Gastrocnemius medialis (tissue), 4 donors: ENCODE results near the gene PSMD1.

Experiments
- POLR2A ChIP-seq, 2 donors: fragments of 450-650 bp; IDR thresholded peaks; one replicate each; pipeline ENCODE4 v1.6.1; 2017; ENCODE audit warnings: antibody characterized with exemption in 2 of 2, mild to moderate bottlenecking in 2 of 2, moderate library complexity in 2 of 2
- TF ChIP-seq, protein P1 (sequence below), 5 experiments: fragments of 450-650 bp in 3 of 5; fragments of 200-600 bp in 2 of 5; sonication (generic) in 2 of 5; IDR thresholded peaks in 4 of 5; conservative IDR thresholded peaks in 1 of 5; 1 replicate in 4 of 5; 2 replicates in 1 of 5; pipeline ENCODE4 v1.5.1; 2016 to 2019; ENCODE audit warnings: antibody characterized with exemption in 5 of 5, mild to moderate bottlenecking in 3 of 5, moderate library complexity in 3 of 5

GRCh38 chr2:231193216-231193615, 136.5 kb downstream of the PSMD1 start:
- TF ChIP-seq, protein P1, sequence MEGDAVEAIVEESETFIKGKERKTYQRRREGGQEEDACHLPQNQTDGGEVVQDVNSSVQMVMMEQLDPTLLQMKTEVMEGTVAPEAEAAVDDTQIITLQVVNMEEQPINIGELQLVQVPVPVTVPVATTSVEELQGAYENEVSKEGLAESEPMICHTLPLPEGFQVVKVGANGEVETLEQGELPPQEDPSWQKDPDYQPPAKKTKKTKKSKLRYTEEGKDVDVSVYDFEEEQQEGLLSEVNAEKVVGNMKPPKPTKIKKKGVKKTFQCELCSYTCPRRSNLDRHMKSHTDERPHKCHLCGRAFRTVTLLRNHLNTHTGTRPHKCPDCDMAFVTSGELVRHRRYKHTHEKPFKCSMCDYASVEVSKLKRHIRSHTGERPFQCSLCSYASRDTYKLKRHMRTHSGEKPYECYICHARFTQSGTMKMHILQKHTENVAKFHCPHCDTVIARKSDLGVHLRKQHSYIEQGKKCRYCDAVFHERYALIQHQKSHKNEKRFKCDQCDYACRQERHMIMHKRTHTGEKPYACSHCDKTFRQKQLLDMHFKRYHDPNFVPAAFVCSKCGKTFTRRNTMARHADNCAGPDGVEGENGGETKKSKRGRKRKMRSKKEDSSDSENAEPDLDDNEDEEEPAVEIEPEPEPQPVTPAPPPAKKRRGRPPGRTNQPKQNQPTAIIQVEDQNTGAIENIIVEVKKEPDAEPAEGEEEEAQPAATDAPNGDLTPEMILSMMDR (IDR thresholded peaks at IDR 0.05 in 4 of 5, conservative IDR thresholded peaks at IDR 0.05 in 1 of 5), result no peak
- TF ChIP-seq POLR2A (IDR thresholded peaks at IDR 0.05), result no peak
